ENCODE results near the gene LTA4H.

DNA sequence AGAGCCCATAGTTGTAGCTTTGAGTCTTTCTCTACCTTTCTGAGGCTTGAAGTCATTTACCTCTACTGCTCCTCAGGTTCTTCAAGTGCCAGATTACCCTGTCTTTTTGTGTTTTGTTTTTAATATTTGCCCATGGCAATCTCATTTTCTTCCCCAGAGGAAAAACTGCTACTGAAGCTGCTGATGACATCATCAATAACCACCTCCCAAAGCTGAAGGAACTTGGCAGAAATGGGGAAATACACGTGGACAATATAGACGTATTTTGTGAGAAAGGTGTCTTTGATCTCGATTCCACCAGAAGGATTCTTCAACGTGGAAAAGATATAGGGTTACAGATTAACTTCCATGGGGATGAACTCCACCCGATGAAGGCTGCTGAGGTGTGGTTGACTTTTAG, 75.1 kb downstream of the LTA4H start:
- no peak for TF ChIP-seq RELA (IDR thresholded peaks at IDR 0.05; ENCODE audit: borderline replicate concordance, partially characterized antibody)
- TF ChIP-seq, protein P1, sequence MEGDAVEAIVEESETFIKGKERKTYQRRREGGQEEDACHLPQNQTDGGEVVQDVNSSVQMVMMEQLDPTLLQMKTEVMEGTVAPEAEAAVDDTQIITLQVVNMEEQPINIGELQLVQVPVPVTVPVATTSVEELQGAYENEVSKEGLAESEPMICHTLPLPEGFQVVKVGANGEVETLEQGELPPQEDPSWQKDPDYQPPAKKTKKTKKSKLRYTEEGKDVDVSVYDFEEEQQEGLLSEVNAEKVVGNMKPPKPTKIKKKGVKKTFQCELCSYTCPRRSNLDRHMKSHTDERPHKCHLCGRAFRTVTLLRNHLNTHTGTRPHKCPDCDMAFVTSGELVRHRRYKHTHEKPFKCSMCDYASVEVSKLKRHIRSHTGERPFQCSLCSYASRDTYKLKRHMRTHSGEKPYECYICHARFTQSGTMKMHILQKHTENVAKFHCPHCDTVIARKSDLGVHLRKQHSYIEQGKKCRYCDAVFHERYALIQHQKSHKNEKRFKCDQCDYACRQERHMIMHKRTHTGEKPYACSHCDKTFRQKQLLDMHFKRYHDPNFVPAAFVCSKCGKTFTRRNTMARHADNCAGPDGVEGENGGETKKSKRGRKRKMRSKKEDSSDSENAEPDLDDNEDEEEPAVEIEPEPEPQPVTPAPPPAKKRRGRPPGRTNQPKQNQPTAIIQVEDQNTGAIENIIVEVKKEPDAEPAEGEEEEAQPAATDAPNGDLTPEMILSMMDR (IDR thresholded peaks at IDR 0.05 in 2 of 3, conservative IDR thresholded peaks at IDR 0.05 in 1 of 3; ENCODE audit: control insufficient read depth in 2 of 3, extremely low read depth in 1 of 3, insufficient read depth in 1 of 3, low read depth in 3 of 3, low read length in 3 of 3): no peak
- TF ChIP-seq, protein P2, sequence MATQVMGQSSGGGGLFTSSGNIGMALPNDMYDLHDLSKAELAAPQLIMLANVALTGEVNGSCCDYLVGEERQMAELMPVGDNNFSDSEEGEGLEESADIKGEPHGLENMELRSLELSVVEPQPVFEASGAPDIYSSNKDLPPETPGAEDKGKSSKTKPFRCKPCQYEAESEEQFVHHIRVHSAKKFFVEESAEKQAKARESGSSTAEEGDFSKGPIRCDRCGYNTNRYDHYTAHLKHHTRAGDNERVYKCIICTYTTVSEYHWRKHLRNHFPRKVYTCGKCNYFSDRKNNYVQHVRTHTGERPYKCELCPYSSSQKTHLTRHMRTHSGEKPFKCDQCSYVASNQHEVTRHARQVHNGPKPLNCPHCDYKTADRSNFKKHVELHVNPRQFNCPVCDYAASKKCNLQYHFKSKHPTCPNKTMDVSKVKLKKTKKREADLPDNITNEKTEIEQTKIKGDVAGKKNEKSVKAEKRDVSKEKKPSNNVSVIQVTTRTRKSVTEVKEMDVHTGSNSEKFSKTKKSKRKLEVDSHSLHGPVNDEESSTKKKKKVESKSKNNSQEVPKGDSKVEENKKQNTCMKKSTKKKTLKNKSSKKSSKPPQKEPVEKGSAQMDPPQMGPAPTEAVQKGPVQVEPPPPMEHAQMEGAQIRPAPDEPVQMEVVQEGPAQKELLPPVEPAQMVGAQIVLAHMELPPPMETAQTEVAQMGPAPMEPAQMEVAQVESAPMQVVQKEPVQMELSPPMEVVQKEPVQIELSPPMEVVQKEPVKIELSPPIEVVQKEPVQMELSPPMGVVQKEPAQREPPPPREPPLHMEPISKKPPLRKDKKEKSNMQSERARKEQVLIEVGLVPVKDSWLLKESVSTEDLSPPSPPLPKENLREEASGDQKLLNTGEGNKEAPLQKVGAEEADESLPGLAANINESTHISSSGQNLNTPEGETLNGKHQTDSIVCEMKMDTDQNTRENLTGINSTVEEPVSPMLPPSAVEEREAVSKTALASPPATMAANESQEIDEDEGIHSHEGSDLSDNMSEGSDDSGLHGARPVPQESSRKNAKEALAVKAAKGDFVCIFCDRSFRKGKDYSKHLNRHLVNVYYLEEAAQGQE (IDR thresholded peaks at IDR 0.05; ENCODE audit: low read depth, low read length): no peak
- TF ChIP-seq SPI1 (IDR thresholded peaks at IDR 0.05; ENCODE audit: borderline replicate concordance, insufficient read depth, low read depth, low read length): no peak
- TF ChIP-seq CHD4 (IDR thresholded peaks at IDR 0.05): no peak
- TF ChIP-seq NFYB (IDR thresholded peaks at IDR 0.05; ENCODE audit: insufficient read depth, low read depth, low read length): no peak
- TF ChIP-seq, protein P3, sequence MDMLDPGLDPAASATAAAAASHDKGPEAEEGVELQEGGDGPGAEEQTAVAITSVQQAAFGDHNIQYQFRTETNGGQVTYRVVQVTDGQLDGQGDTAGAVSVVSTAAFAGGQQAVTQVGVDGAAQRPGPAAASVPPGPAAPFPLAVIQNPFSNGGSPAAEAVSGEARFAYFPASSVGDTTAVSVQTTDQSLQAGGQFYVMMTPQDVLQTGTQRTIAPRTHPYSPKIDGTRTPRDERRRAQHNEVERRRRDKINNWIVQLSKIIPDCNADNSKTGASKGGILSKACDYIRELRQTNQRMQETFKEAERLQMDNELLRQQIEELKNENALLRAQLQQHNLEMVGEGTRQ (IDR thresholded peaks at IDR 0.05; ENCODE audit: borderline replicate concordance, low read depth, low read length): no peak
- TF ChIP-seq BCL11A (IDR thresholded peaks at IDR 0.05; ENCODE audit: low read depth, low read length): no peak
- no peak for TF ChIP-seq EP300 (IDR thresholded peaks at IDR 0.05; ENCODE audit: borderline replicate concordance in 1 of 2, control insufficient read depth in 1 of 2, low read depth in 2 of 2, low read length in 2 of 2)
- no peak for TF ChIP-seq EZH2 (IDR thresholded peaks at IDR 0.05; ENCODE audit: borderline replicate concordance, control insufficient read depth, low read depth, low read length)
- TF ChIP-seq POLR2A (IDR thresholded peaks at IDR 0.05; ENCODE audit: low read depth, low read length): no peak

All from GM12878 (cell line).